Pulmonary artery endothelial cell (primary cell): Measurements from ENCODE around the gene SOCS6. TPM values are rescaled to one million over a fixed set of nuclear protein-coding genes. Genes with fewer than 3 reads are reported as not detected.
"Not testable (repeated sequence)": the region's sequence is repeated elsewhere in the genome, so short reads cannot be mapped to it uniquely, and the experiment has no call there.

ENCODE experiments used
- DNase-seq: peaks from one replicate; pipeline ENCODE4 v3.0.0-alpha.2; 2011; ENCODE audit warnings: low read depth, low spot score
- total RNA-seq: library from RNA; depleted of rRNA; stranded (reverse); fragments of >200 nt; gene quantifications from 2 replicates; pipeline ENCODE4 v1.2.3, GENCODE V29; 2014

SOCS6 gene, protein sequence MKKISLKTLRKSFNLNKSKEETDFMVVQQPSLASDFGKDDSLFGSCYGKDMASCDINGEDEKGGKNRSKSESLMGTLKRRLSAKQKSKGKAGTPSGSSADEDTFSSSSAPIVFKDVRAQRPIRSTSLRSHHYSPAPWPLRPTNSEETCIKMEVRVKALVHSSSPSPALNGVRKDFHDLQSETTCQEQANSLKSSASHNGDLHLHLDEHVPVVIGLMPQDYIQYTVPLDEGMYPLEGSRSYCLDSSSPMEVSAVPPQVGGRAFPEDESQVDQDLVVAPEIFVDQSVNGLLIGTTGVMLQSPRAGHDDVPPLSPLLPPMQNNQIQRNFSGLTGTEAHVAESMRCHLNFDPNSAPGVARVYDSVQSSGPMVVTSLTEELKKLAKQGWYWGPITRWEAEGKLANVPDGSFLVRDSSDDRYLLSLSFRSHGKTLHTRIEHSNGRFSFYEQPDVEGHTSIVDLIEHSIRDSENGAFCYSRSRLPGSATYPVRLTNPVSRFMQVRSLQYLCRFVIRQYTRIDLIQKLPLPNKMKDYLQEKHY
- 23.7 and 26.4 TPM in 2 replicates for total RNA-seq

DNA sequence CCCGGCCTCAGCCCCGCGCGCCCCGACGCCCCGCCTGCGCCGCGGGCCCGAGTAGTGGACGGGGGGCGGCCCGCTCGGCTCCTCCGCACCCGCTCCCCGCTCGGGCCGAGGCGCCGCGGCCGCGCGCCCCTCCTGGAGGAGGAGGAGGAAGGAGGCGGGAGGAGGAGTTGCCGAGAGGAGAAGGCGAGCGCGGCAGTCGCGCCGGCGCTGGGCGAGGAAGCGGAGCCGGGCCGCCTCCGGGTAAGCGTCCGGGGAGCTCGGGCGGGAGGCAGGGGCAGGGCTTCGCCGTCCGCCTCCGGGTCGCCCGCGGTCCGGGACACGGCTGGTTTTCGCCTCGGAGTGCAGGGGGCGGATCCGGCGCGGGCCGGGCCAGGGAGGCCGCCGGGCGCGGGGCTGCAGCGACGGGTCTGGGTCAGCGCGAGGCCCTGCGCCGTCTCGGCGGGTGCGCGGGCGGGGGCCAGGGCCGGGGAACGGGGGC lies at the start of gene SOCS6:
SOCS6 (plus strand) TSS at position 195 of the 478 bp plus-strand sequence. CDS start 35,624 bp downstream, outside the sequence.
- no peak for DNase-seq

DNA sequence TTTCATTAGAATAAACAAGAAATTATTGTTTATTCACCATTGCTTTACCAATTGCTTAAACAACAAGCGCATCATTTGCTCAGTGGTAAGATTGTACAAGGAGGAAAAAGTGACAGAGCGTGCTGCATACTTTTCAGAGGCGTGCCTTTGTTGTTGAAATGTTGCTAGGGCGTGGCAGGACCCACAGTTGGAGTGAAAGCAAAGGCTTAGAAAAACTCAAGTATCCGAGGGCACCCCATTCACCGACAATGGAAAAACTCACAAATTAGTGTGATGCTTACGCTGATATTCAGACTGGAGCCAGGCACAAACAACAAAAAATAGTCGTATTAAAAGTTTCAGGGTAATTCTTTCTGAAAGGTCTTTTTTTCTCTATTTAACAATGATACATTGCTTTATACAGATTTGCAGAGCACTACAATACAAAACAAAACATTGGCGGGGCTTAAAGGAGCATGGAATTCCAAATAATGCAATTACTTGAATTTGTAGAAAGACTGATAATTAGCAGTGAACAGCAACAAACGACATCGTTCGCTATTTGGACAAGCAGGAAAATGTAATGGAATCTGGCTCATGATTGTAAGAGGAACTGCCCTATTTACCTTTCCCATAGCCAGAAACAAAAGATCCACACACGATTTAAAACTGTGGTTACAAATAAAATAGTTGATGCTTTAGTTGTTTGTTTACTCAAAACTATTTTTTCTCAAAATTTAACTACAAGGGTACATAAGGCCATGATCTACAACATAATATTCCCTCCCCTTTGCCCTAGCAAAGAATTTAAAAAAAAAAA lies 45.5 kb upstream of the SOCS6 start:
- no peak for DNase-seq

DNA sequence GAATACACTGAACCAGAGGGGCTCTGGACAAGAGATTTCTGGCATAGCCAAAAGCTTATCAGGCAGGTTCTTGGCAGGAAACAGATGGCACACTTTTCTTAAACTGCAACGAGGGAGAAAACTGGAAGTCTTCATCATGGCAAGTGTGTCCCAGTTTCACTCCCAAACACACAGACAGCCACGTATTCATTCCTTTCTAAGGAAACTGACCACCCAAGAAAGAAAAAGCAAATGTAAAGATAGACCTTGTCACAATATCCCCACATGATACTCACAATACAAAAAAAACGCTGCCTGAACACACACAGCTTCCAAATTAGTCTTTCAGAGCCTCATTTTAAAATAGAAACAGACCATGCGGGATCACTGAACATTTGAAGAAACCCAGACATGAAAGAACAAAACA lies 42.8 kb upstream of the SOCS6 start:
- no peak for DNase-seq

DNA sequence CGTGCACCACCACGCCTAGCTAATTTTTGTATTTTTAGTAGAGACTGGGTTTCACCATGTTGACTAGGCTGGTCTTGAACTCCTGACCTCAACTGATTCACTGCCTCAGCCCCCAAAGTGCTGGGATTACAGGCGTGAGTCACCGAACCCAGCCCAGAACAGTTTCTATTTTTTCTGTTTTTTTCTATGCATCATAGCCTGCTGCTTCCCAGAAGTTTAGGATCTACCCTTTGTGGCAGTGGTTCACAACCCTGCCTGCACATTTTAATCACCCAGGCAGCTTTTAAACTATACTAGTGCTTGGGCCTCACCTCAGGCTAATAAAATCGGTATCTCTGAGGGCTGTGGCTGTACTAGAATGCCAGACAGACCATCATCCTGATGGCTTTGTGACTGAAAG lies 39.7 kb upstream of the SOCS6 start:
- DNase-seq = no peak

DNA sequence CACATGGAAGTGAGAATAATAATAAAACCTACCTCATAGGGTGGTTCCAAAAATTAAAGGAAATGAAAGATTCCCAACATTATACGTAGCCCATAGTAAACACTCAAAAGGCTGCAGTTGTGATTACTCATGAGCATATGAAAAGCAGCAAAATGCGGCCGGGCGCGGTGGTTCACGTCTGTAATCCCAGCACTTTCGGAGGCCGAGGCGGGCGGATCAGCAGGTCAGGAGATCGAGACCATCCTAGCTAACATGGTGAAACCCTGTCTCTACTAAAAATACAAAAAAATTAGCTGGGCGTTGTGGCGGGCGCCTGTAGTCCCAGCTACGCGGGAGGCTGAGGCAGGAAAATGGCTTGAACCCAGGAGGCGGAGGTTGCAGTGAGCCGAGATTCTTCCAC lies 39.0 kb upstream of the SOCS6 start:
- not testable (repeated sequence) for DNase-seq

DNA sequence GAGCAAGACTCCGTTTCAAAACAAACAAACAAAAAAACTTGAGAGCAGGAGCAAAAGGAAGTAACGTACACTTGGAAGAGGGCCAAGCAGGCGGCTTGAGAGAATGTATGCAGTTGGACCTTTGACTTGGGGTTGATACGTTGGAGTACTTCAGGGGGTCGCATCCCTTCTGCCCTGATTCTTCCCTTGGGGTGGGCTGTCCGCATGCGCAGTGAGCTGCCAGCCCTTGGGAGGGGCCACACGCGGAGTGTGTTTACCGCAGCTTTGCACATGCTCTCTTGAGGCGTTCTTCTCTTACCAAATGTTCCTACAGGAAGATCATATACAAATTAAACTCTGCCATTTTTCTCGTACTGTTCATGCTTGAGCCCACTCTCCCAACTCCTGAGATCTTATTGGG lies 38.1 kb upstream of the SOCS6 start:
- no peak for DNase-seq

DNA sequence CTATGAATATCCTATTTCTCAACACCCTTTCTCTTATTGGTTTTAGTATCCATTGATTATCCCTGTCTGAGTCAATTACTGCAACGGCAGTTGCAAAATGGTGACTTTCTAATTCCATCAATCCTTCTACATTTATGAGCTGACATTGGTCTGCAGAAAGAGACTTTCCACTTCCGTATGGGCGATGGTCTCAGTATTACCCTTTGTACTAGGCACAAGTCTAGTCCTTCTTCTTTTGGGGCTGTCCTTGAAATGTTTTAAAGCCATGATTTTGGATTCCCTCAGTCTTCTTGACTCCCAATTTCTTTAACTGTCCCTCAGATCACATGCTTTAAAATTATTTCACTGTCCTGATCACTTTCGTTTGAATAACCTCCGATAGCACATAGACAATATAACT lies 32.7 kb upstream of the SOCS6 start:
- no peak for DNase-seq

DNA sequence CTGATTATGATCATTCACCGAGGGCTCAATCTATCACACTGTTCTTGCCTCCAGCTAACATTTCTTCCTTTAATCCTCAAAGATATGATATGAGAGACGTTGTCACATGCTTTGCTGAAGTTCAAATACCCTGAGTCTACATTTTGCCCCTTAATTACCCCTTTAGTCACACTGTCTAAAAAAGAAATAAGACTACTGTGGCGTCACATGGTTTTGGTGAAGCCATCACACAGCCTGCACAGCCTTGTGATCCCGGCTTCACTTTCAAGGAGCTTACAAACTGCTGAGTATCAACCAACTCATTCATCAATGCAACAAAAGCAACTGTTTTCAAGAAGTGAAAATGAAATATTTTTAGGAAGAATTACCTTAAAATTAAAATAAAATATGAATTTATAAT lies 31.9 kb upstream of the SOCS6 start:
- DNase-seq = no peak

DNA sequence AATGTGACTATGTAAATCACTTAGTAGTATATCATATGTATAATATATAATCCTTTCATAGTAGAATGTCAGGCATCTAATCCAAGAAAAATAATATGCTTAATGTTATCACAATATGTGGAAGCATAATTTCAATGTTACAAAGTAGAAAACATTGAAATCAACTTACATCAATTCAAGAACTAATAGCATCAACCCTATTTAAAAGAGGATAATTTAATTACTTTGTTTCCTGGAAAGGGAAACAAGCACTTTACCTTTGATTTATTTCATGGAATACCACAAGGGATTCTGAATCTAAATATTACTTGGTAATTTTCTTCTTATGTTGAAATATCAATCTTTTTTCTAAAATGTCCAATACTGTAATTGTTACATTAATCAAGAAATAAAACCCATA lies 30.6 kb upstream of the SOCS6 start:
- no peak for DNase-seq

DNA sequence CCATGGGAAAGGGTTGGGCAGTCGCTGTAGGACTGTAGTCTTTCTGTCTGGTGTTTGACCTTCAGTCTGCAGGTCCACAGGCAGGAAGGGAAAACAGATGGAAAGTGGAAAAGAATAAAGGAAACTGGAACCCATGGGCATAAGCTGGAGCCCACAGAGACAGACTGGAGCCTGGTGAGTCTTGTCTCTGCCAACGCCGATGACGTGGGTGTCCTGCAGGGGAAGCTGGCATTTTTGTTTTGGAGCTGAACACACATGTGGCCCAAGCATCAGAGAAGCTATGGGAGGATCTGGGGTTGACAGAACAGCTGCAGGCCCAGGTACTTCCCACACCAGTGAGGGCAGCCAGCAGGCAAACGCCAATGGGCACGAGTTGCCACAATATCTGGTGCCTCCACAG lies 28.2 kb upstream of the SOCS6 start:
- no peak for DNase-seq

DNA sequence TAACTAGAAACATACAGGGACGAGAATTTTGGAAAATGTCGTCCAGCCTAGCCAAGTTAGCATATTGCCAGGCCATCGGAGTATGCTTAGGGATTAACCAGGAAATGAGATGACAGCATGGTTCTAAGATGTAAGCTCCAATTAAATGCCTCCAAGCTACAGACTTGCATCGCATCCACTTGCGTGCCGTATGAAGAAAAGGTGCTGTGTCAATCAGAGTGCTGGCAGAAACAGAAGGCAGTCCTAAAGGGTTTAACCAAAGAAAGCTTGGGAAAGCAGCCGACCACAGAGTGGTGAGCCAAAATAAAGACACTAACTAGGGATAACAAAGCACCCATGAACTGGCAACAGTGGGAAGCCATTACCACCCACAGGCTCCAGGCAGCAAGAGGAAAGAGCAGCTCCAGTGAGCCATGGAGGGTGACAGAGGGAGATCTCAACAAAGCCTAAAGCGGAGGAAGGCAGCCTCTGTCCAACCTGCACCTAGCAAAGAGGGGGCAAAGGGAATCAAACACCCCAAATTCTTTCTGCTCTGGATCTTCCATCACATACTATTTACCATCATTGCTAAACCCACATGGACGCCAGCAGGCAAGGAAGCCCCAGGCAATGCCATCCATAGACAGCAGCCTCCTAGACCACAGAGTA lies 27.6 kb upstream of the SOCS6 start:
- DNase-seq = no peak

DNA sequence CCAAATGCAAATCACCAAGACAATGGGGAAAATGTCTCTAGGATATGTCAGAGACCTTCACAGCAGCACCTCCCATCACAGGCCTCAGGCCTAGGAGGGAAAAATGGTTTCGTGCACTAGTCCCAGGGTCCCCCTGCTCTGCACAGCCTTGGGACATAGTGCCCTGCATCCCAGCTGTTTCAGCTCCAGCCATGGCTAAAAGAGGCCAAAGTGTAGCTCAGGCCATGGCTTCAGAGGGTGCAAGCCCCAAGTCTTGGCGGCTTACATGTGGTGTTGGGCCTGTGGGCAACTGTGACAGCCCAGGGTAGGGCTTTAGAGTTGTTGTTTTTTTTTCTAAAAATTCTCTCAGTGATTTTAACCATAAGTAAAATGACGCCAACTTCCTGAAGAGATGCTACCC lies 25.5 kb upstream of the SOCS6 start:
- no peak for DNase-seq

DNA sequence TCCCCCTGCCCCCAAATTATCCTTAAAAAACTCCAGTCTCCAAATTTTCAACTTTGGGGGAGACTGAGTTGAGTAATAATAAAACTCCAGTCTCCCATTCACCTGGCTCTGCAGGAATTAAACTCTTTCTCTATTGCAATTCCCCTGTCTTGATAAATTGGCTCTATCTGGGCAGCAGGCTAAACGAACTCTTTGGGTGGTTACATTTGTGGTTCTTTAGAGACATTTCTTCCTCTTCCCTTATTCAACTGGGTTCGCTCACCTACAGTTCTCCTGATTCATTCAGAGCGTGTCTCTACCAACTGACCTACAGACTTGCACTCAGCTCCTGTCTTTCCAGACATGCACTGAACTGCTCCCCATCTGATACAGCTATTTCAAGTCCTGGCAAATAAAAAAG lies 17.1 kb upstream of the SOCS6 start:
- DNase-seq = no peak

DNA sequence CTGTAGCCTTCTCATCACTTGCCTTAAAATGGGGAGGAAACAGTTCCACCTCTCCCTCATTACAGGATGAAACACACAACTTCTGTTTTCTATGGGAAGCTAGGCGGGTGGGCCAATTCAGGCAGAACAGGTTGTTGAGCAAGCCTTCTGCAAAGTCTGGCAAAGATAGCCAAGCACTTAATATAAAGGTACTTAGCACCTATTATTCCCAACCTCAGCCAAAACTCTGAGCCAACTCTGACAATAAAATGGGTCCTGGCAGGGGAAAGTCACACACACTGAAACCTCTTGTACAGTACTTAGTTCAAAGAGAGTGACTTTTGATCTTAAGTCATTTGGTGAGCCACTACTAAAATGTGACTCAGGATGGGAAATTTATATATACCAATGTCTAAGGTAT lies 15.8 kb upstream of the SOCS6 start:
- DNase-seq = no peak

DNA sequence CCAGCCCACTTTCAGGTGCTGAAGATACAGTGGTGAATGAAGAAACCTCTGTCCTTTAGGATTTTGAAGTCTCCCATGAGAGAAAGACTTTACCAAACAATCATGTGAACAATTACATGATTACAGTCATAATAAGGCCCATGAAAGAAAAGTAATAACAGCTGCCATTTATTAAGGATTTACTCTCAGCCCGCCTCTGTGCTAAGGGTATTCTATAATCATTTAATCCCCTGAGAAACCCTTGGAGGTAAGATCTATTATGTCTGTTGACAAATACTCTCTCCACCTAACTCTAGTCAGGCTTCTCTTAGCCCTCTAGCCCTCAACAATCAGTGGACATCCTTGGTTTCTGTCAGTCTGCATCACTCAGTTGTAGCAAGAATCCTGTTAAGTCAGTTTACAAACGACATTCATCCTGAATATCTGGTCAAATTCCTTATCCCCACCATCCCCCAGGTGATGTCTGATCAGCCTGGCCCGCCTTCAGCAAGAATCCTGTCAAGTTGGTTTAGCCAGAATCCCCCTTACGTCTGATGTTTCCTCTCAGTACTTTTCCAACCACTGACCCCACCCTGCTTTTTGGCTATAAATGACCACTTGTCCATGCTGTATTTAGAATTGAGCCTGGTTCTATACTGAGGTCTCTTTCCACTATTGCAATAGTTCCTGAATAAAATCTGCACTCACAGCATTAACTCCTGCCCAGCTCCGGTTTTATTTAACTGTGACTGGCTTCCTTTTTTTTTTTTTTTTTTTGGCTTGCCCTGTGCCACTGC lies 12.2 kb upstream of the SOCS6 start:
- DNase-seq = no peak

DNA sequence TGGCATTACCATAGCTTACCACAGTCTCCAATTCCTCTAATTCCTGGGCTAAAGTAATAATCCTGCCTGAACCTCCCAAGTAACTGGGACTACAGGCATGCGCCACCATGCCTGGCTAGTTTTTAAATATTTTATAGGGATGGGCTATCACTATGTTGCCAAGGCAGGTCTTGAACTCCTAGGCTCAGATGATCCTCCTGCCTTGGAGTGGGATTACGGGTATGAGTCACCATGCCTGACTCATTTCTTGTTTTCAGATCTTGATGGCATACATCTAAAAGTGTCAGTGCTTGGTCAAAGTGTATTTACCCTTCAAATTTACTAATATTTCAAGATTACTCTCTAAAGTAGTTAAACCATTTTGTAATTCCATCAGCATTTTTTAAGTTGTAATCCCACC lies 9.4 kb upstream of the SOCS6 start:
- no peak for DNase-seq

DNA sequence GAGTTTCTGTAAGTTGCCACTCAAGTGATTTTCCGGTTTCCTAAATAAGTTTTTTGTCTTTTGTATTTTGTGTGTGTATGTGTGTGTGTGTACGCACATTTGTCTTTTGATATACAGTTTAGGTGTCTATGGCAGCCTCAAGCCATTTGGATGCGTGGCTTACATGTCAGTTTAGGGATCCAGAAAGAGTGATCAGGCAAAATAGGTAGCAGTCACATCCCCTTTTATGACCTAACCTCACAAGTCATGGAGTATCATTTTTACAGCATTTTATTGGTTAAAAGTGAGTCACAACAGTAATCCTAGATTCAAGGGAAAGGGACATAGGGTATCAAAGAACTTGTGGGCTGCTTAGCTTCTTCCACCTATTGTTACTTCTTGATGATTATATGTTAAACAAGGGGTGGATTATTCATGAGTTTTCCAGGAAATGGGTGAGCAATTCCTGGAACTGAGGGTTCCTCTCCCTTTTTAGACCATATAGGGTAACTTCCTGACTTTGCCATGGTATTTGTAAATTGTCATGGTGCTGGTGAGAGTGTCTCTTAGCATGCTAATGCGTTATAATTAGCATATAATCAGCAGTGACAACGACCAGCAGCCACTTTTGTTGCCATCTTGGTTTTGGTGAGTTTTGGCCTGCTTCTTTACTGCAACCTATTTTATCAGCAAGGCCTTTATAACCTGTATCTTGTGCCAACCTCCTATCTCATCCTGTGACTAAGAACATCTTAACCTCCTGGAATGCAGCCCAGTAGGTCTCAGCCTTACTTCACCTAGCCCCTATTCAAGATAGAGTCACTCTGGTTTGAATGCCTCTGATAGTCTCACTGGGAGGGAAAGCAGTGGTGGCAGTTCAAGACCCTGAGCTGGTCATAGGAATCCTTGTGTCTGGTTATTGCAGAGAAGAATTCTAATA lies 8.6 kb upstream of the SOCS6 start:
- DNase-seq = no peak

DNA sequence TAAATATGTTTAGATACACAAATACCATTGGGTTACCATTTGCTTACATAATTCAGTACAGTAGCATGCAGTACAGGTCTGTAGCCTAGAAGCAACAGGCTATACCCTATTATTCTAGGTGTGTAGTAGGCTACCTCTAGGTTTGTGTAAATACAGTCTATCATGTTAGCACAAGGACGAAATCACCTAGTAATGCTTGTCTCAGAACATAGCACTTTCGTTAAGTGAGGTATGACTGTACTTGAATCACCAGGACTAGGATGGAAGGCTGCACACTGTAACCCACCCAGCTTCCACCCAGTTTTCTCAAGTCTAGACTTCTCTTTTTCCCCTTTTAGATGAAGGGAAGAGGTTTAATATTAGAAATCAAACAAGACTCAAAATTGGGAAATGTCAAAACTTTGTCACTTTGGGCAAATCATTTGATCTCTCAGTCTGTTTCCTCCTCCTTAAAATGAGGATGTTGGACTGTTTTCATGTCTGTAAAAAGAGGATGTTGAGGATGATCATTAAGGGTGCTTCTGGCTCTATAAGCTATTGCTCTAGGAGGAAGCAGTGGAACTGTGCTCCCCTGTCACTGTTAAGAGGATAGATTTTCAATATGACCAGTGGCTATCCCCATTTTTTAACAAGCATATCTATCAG lies 3.7 kb upstream of the SOCS6 start:
- no peak for DNase-seq

DNA sequence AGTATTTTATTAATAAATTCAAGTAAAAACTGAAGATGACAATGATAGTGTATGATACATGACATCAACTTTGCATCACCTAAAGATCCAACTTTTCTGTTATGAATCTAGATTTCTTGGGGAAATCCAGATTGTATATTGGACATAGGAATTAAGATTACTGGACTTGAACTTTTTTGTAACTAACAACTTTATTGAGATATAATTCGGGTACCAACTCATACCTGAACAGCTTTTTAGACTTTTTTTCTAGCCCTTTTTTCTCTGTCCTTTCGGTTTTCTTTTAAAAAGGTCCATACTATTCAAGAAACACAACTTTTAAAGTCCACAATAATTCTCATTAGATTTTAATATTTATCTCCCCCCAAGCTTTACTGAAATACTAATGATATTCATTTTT lies 1.1 kb upstream of the SOCS6 start:
- no peak for DNase-seq
